Astrocyte (in vitro differentiated cells and primary cell): ENCODE data around the gene COL18A1. TPM values are rescaled to one million over a fixed set of nuclear protein-coding genes. Genes with fewer than 3 reads are reported as not detected.

ENCODE experiments used
- DNase-seq: peaks from one replicate; pipeline ENCODE4 v3.0.0-alpha.2; 2010; ENCODE audit warnings: low read depth
- FAIRE-seq: peaks from 2 replicates; lab custom pipeline; 2011; peaks lifted over from hg19 to GRCh38; lab: Jason Lieb, UNC
- H2AFZ ChIP-seq: 2 replicates; pipeline ENCODE4 v1.6.0; 2012; ENCODE audit warnings: low read depth, low read length, inconsistent platforms
- H3K27ac ChIP-seq: 2 replicates; pipeline ENCODE4 v1.5.1; 2011; ENCODE audit warnings: low read depth, low read length, inconsistent platforms
- H3K27me3 ChIP-seq: 2 replicates; pipeline ENCODE4 v1.6.0; 2011; ENCODE audit warnings: low read length, inconsistent platforms; ENCODE audit not compliant: insufficient read depth
- H3K36me3 ChIP-seq: 2 replicates; pipeline ENCODE4 v1.5.1; 2011; ENCODE audit warnings: low read length, inconsistent platforms; ENCODE audit not compliant: insufficient read depth
- H3K4me1 ChIP-seq: 2 replicates; pipeline ENCODE4 v1.5.1; 2011; ENCODE audit warnings: low read length, inconsistent platforms; ENCODE audit not compliant: insufficient read depth
- H3K4me2 ChIP-seq: 2 replicates; pipeline ENCODE4 v1.6.0; 2012; ENCODE audit warnings: low read length, inconsistent platforms
- H3K4me3 ChIP-seq: 2 replicates; pipeline ENCODE4 v1.5.1; 2011; ENCODE audit warnings: low read depth, mild to moderate bottlenecking, low read length, inconsistent platforms; ENCODE audit not compliant: insufficient read depth
- H3K79me2 ChIP-seq: 2 replicates; pipeline ENCODE4 v1.6.0; 2012; ENCODE audit warnings: mild to moderate bottlenecking, low read length, inconsistent platforms; ENCODE audit not compliant: insufficient read depth
- H3K9ac ChIP-seq: 2 replicates; pipeline ENCODE4 v1.6.0; 2012; ENCODE audit warnings: mild to moderate bottlenecking, low read length, inconsistent platforms
- H3K9me3 ChIP-seq: 2 replicates; pipeline ENCODE4 v1.5.1; 2012; ENCODE audit warnings: low read depth, mild to moderate bottlenecking, low read length, inconsistent platforms; ENCODE audit not compliant: insufficient read depth
- H4K20me1 ChIP-seq: 2 replicates; pipeline ENCODE4 v1.6.0; 2012; ENCODE audit warnings: low read length, inconsistent platforms; ENCODE audit not compliant: insufficient read depth
- H3K27ac Mint-ChIP-seq: one replicate; pipeline ENCODE4 v1.8.0; 2021; ENCODE audit warnings: mild to moderate bottlenecking, mixed read lengths; ENCODE audit not compliant: unreplicated experiment
- H3K27me3 Mint-ChIP-seq: one replicate; pipeline ENCODE4 v1.8.0; 2021; ENCODE audit warnings: low read depth, mixed read lengths; ENCODE audit not compliant: unreplicated experiment
- H3K36me3 Mint-ChIP-seq: one replicate; pipeline ENCODE4 v1.8.0; 2021; ENCODE audit warnings: low read depth, mixed read lengths; ENCODE audit not compliant: unreplicated experiment
- H3K4me1 Mint-ChIP-seq: one replicate; pipeline ENCODE4 v1.8.0; 2021; ENCODE audit warnings: low read depth, mixed read lengths; ENCODE audit not compliant: unreplicated experiment
- H3K4me3 Mint-ChIP-seq: one replicate; pipeline ENCODE4 v1.8.0; 2021; ENCODE audit warnings: mild to moderate bottlenecking, moderate library complexity, mixed read lengths; ENCODE audit not compliant: unreplicated experiment
- H3K9me3 Mint-ChIP-seq: one replicate; pipeline ENCODE4 v1.8.0; 2021; ENCODE audit warnings: mild to moderate bottlenecking, mixed read lengths; ENCODE audit not compliant: unreplicated experiment
- CTCF ChIP-seq: IDR thresholded peaks from 2 replicates; pipeline ENCODE4 v1.5.1; 2011; ENCODE audit warnings: low read depth, mild to moderate bottlenecking, inconsistent platforms, low read length, moderate library complexity; ENCODE audit not compliant: insufficient read depth
- EZH2 ChIP-seq: IDR thresholded peaks from 2 replicates; pipeline ENCODE4 v1.6.1; 2012; ENCODE audit warnings: mild to moderate bottlenecking, low read length, inconsistent platforms; ENCODE audit not compliant: insufficient read depth
- total RNA-seq: library from RNA; stranded (reverse); gene quantifications from 2 replicates; pipeline ENCODE4 v1.2.1, GENCODE V29; 2021

The COL18A1 gene
- total RNA-seq, 1 donor from 2014 or later: 616 TPM

DNA sequence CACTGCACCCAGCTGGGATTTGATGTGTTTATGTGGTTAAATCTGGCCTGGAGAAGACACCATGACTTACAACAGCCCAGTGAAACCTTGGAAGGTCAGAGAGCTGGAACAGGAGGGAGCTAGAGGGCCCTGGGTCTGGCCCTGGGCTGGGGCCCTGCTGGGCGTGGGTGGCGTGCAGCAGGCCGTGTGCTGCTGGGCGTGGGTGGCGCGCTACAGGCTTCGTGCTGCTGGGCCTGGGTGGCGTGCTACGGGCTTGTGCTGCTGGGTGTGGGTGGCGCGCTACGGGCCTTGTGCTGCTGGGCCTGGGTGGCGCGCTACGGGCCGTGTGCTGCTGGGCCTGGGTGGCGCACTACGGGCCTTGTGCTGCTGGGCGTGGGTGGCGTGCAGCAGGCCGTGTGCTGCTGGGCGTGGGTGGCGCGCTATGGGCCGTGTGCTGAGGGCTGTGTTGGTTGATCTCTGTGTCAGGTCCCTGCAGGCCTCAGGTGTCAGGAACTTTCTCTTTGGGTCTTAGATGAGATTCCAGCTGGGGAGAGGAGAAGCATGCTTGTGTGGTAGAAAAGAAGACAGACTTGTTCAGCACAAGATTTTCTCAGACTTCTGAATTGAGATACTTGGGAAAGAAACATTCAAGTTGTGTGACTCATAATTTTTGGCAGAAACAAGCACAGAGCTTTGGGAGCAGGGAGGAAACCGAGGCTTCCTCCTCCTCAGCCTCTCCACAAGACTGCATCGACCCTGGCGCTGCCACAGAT, 66.0 kb downstream of the COL18A1 start:
- no peaks in the 10 kb centered on the region for H3K27me3 Mint-ChIP-seq
- peak overlapping the region; percentile 16 for H3K4me3 Mint-ChIP-seq
- peaks cover 27% of the 10 kb centered on the region for H4K20me1 ChIP-seq
- peak; percentile 90 for FAIRE-seq
- H3K36me3 ChIP-seq: peaks cover 3% of the 10 kb centered on the region
- no peaks in the 10 kb centered on the region for H3K9me3 ChIP-seq
- H3K4me1 ChIP-seq: peaks cover 22% of the 10 kb centered on the region
- peak overlapping the region; percentile 87 for H3K27ac ChIP-seq
- DNase-seq: peak; percentile 95
- H3K4me3 ChIP-seq: peak overlapping the region; percentile 9
- H3K36me3 Mint-ChIP-seq: peaks cover 5% of the 10 kb centered on the region
- peak overlapping the region; percentile 60 for H2AFZ ChIP-seq
- H3K9me3 Mint-ChIP-seq: no peaks in the 10 kb centered on the region
- H3K4me2 ChIP-seq: peak overlapping the region; percentile 74
- no peak for TF ChIP-seq CTCF
- TF ChIP-seq EZH2: no peak
- peak overlapping the region; percentile 96 for H3K27ac Mint-ChIP-seq
- H3K27me3 ChIP-seq: no peaks in the 10 kb centered on the region
- H3K4me1 Mint-ChIP-seq: peaks cover 25% of the 10 kb centered on the region
- H3K79me2 ChIP-seq: peaks cover 39% of the 10 kb centered on the region
- H3K9ac ChIP-seq: peak overlapping the region; percentile 72

GRCh38 chr21:45471525-45472221, 66.7 kb downstream of the COL18A1 start:
- Histone ChIP-seq H3K36me3 (peaks cover 3% of the 10 kb centered on the region), H4K20me1 (peaks cover 24% of the 10 kb centered on the region), H3K4me1 (peaks cover 22% of the 10 kb centered on the region), H2AFZ (peak overlapping the region; percentile 60), H3K4me2 (peak overlapping the region; percentile 74), H3K27ac (peak overlapping the region; percentile 87), H3K9ac (peak overlapping the region; percentile 72), H3K27me3 (no peaks in the 10 kb centered on the region), H3K9me3 (no peaks in the 10 kb centered on the region), H3K79me2 (peaks cover 36% of the 10 kb centered on the region), H3K4me3 (peak overlapping the region; percentile 9)
- H3K9me3 Mint-ChIP-seq: no peaks in the 10 kb centered on the region
- peak overlapping the region; percentile 96 for H3K27ac Mint-ChIP-seq
- peaks cover 4% of the 10 kb centered on the region for H3K36me3 Mint-ChIP-seq
- TF ChIP-seq EZH2 (no peak), CTCF (no peak)
- H3K4me1 Mint-ChIP-seq: peaks cover 28% of the 10 kb centered on the region
- H3K27me3 Mint-ChIP-seq: no peaks in the 10 kb centered on the region
- peak overlapping the region; percentile 16 for H3K4me3 Mint-ChIP-seq
- DNase-seq: no peak
- FAIRE-seq: no peak
